Lung microvascular endothelial cell (primary cell): ENCODE results near the gene DTYMK. TPM values are rescaled to one million over a fixed set of nuclear protein-coding genes. Genes with fewer than 3 reads are reported as not detected.

Experiments used
- total RNA-seq: library from RNA; depleted of rRNA; stranded (reverse); fragments of >200 nt; gene quantifications from 2 replicates; pipeline ENCODE4 v1.2.1, GENCODE V29; 2014

DTYMK gene
- total RNA-seq, 1 donor from 2014 or later = 22.0 TPM

Other genes with a start within 250 kb of the DTYMK start
- gene STK25, start 178.2 kb downstream of the DTYMK start, total RNA-seq = 240 and 367 TPM in 2 replicates
- gene BOK, start 128.1 kb downstream of the DTYMK start, total RNA-seq = 37.7 and 113 TPM in 2 replicates
- gene THAP4, start 49.7 kb downstream of the DTYMK start, total RNA-seq = 30.5 and 39.1 TPM in 2 replicates
- 26.2 and 39.1 TPM in 2 replicates for gene ATG4B, start 49.1 kb downstream of the DTYMK start, total RNA-seq
- 15.3 and 26.4 TPM in 2 replicates for gene ING5, start 15.2 kb upstream of the DTYMK start, total RNA-seq
- gene D2HGDH, start 47.8 kb upstream of the DTYMK start, total RNA-seq = 7.8 and 13.1 TPM in 2 replicates
- gene GAL3ST2, start 90.0 kb upstream of the DTYMK start, total RNA-seq = not detected in 2 replicates
- gene NEU4, start 122.4 kb upstream of the DTYMK start, total RNA-seq = under 0.01 and 0.22 TPM in 2 replicates
- not detected in 2 replicates for gene PDCD1, start 172.1 kb upstream of the DTYMK start, total RNA-seq
- gene RTP5, start 182.9 kb upstream of the DTYMK start, total RNA-seq = not detected in 2 replicates